Esophagus squamous epithelium (tissue), 4 donors: ENCODE results near the gene GBA2.

ENCODE experiments used
- CTCF ChIP-seq, 6 experiments: fragments of 450-650 bp in 4 of 6; fragments of 200-600 bp in 2 of 6; sonication (generic) in 2 of 6; IDR thresholded peaks; one replicate each; pipeline ENCODE4 v1.5.1; 2016 to 2019; ENCODE audit warnings: antibody characterized with exemption in 6 of 6, mild to moderate bottlenecking in 4 of 6, moderate library complexity in 4 of 6
- POLR2A ChIP-seq, 4 donors: fragments of 450-650 bp; IDR thresholded peaks; one replicate each; pipeline ENCODE4 v1.6.1; 2017; ENCODE audit warnings: antibody characterized with exemption in 4 of 4, mild to moderate bottlenecking in 4 of 4, moderate library complexity in 3 of 4

- TF ChIP-seq CTCF (IDR thresholded peaks at IDR 0.05), result no peak
- TF ChIP-seq POLR2A (IDR thresholded peaks at IDR 0.05), result no peak
Observed at GRCh38 chr9:35758475-35759050, 9.5 kb upstream of the GBA2 start.
